LNCAP (cell line): ENCODE data around the gene SLC35F2.

Experiments used
- CTCF ChIP-seq: fragments of 450-650 bp; IDR thresholded peaks from 2 replicates; pipeline ENCODE4 v1.5.1; 2017; ENCODE audit warnings: mild to moderate bottlenecking

SLC35F2 gene

DNA sequence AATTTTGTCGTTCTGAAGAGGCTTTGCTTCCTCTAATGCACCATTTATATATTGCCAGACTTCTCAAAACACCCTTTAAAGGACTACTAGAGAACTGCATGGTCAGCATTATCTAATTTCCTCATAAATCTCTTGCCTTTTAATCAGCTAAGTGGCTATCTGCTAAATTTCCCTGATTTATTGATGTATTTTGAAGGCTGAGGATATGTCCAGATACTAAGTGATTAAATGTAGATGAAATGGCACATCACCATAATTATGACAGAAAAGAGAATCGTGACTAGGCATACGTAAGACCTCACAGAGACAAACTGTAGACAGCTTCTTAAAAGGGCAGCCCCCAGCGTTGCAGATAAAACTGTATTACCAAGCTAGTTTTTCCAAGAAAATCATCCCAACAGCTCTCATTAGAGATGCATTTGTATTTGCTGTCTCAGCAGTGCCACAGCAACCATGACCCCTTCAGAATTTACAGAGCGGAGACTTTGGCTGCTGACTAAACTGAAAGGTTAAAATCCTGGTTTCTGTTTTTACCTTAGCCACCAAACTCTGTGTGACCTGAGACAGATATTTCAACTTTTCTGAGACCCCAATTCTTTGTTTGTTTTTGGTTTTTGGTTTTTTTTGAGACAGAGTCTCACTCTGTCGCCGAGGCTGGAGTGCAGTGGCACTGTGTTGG, 79.6 kb downstream of the SLC35F2 start:
- TF ChIP-seq CTCF = no peak

GRCh38 chr11:107777110-107777509, 81.5 kb downstream of the SLC35F2 start:
- TF ChIP-seq CTCF = no peak

- no peak for TF ChIP-seq CTCF
Observed at GRCh38 chr11:107776062-107776461, 82.5 kb downstream of the SLC35F2 start.

DNA sequence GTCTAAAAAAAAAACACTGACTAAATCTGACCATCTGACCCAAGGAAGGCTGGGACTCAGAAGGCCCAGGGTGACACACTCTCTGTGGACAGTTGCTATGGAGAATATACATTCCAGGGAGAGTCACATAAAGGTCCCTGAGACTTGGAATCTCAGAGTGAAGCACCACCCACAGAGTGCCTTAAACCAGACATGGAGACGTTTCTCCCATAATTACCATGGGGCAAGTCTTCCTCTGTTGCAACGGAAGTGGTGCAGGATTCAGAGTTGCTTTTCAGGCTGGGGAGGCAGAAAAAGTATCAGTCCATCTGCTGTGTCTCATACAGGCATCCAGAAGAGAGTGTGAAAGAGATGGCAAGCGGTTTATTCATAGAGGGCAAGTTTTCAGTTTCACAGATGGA, 88.0 kb downstream of the SLC35F2 start:
- no peak for TF ChIP-seq CTCF

GRCh38 chr11:107769189-107769588, 89.4 kb downstream of the SLC35F2 start:
- TF ChIP-seq CTCF = no peak

- 0 out of 2 replicates have a peak, but pooled peaks have one; percentile 20 for TF ChIP-seq CTCF
Observed at GRCh38 chr11:107757661-107758060, 100.9 kb downstream of the SLC35F2 start.

GRCh38 chr11:107756553-107756952, 102.0 kb downstream of the SLC35F2 start:
- TF ChIP-seq CTCF = no peak
